NCI-H1694 treated with DMSO at 0.1 percent for 48 hours (cell line): Measurements from ENCODE around the gene TIMM44.
"Not testable (repeated sequence)": the region's sequence is repeated elsewhere in the genome, so short reads cannot be mapped to it uniquely, and the experiment has no call there.

Experiments used
- DNase-seq: peaks from one replicate; lab custom pipeline; 2025; lab: John Stamatoyannopoulos, UW

The TIMM44 gene

DNA sequence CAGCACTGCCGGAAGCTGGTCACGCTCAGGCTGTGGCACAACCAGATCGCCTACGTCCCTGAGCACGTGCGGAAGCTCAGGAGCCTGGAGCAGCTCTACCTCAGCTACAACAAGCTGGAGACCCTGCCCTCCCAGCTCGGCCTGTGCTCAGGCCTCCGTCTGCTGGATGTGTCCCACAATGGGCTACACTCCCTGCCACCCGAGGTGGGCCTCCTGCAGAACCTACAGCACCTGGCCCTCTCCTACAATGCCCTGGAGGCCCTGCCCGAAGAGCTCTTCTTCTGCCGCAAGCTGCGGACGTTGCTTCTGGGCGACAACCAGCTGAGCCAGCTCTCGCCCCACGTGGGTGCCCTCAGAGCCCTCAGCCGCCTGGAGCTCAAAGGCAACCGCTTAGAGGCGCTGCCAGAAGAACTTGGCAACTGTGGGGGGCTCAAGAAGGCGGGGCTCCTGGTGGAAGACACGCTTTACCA is 43.0 kb downstream of the TIMM44 start:
- DNase-seq = no peak

DNA sequence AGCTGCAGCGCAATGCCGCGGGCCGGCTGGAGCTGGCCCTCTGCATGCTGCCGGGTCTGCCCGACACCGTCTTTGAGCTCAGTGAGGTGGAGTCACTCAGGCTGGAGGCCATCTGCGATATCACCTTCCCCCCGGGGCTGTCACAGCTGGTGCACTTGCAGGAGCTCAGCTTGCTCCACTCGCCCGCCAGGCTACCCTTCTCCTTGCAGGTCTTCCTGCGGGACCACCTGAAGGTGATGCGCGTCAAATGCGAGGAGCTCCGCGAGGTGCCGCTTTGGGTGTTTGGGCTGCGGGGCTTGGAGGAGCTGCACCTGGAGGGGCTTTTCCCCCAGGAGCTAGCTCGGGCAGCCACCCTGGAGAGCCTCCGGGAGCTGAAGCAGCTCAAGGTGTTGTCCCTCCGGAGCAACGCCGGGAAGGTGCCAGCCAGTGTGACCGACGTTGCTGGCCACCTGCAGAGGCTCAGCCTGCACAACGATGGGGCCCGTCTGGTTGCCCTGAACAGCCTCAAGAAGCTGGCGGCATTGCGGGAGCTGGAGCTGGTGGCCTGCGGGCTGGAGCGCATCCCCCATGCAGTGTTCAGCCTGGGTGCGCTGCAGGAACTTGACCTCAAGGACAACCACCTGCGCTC is 43.6 kb downstream of the TIMM44 start:
- DNase-seq = no peak

DNA sequence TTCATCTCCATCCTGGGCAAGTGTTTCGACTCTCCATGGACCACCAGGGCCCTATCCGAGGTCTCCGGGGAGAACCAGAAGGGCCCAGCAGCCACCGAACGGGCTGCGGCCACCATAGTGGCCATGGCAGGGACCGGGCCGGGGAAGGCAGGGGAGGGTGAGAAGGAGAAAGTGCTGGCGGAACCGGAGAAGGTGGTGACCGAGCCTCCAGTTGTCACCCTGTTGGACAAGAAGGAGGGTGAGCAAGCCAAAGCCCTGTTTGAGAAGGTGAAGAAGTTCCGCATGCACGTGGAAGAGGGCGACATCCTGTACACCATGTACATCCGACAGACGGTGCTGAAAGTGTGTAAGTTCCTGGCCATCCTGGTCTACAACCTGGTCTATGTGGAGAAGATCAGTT is 44.5 kb downstream of the TIMM44 start:
- no peak for DNase-seq

DNA sequence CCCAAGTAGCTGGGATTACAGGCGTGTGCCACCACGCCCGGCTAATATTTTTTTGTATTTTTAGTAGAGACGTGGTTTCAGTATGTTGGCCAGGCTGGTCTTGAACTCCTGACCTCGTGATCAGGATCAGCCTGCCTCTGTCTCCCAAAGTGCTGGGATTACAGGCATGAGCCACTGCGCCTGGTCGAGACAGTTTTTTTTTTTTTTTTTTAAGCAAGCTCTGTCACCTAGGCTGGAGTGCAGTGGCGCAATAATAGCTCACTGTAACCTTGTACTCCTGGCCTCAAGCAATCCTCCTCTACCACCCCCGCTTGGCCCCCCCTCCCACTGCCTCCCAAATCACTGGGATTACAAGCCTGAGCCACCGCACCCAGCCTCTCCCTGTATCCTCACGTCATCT is 46.2 kb downstream of the TIMM44 start:
- no peak for DNase-seq

DNA sequence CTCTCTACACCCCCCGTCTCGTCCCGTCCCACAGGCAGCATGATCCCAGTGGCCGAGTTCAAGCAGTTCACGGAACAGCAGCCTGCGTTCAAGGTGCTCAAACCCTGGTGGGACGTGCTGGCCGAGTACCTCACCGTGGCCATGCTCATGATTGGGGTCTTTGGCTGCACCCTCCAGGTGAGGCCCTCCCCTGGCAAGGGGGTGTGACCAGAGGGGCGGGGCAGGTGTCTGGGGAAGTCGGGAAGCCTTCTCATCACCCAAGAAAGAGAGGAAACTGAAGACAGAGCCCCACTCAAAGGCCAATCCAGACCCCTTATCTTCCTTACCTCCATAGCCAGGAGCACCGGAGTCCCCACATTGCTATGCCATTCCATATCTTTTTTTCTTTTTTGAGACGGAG is 47.9 kb downstream of the TIMM44 start:
- DNase-seq = no peak

DNA sequence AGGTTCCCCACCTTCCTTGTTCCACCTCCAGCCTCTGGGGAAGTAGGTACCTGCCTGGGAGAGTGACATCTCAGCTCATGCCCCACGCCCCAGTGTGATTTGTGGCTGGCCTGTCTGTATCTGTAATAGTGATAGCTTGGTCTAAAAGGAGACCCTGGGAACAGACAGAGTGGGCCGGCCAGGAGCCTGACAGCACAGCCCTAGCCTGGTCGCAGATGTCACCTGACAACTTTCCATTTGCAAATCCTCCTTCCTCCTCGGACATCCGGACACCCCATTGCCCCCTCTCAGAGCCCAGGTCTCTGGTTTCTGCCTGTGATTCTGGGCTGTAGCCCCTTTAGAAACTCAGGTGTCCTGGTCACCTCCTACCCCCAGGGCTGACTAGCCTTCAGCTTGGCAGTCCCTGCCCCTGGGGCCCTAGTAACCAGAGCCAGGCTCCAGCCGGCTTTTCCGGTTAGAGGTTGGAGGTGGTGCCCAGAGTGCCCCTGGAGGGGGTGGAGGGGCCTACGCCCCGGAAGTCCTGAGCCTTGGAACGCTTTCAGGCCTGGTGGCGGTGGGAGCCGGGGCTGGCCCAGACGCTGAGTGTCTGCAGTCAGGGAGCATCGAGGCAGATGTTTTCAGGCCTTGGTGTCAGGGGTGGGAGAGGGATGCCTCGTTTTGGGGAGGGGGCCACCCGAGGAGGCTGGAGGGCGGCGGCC is 48.7 kb downstream of the TIMM44 start:
- no peak for DNase-seq

DNA sequence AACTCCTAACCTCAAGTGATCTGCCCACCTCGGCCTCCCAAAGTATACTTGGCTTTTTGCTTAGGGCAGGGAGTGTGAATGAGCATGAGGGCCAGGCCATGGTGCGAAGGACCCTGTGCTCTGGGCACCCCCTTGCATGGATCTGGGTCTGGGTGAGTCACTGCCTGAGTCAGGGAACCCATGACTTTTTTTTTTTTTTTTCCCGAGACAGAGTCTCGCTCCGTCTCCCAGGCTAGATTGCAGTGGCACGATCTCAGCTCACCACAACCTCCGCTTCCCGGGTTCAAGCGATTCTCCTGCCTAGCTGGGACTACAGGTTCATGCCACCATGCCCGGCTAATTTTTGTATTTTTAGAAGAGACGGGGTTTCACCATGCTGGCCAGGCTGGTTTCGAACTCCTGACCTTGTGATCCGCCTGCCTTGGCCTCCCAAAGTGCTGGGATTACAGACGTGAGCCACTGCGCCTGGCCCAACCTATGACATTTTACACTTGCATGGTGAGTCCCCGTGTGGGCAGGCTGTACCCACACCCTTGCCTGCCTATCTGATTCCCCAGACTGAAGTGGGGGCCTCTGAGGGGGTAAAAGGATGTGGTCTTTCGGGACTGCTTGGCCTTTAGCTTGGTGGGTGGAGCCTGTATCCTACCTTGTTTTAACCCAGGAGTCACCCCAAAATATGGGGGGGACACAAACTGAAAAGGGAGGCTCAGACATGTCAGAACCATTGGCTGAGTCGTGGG is 49.9 kb downstream of the TIMM44 start:
- DNase-seq = not testable (repeated sequence)

DNA sequence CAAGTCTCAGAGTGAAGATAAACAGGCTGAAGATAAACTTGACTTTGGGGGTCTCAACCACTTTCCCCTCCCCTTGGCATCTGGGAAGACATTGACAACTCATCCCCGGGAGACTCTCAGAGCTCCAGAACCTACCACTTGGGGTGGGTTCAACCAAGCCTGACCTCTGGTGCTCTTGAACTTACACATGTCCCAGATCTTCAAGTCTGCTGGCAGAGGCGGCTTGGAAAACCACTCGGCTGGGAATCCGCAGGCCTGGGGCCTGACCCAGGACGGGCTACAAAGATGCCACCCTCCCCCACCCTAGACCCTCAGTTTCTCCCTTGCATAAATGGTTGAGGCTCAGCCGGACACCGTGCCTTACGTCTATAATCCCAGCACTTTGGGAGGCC is 54.6 kb downstream of the TIMM44 start:
- no peak for DNase-seq

DNA sequence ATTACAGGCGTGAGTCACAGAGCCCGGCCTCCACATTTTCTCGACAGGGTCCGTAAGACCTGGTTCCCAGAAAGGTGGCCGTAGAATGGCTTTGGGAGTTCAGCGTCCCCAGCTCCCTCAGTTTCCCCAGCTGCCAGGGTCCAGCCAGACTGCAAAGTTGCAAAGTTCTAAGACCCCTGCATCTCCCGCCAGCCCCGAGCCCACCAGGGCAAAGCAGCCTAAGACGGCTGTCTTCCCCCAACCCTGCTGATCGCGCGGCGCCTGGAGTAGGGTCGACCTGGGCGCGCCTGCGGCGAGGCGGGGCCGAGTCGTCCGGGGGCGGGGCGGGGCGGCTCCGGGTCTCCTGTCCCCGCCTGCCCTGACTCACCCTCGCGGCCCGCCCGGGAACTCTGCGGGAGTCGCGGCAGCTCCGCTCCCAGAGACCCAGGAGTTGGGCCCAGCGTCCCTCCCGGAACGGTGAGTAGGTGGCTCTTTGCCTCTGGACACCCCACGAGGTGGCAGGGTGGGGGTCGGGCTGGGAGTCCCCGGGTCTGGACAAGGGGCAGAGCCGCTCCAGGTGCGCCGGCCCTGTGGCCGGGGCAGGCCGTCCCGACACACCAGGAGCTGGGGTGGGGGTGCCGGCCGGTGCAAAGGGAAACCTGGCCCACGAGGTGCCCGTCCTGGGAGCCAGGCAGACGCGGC is 55.2 kb downstream of the TIMM44 start, which contains the start of gene LRRC8E:
Gene LRRC8E, plus strand, starts transcription at position 366 of the 681 bp plus-strand sequence. CDS start 7,094 bp downstream, outside the sequence.
- no peak for DNase-seq

DNA sequence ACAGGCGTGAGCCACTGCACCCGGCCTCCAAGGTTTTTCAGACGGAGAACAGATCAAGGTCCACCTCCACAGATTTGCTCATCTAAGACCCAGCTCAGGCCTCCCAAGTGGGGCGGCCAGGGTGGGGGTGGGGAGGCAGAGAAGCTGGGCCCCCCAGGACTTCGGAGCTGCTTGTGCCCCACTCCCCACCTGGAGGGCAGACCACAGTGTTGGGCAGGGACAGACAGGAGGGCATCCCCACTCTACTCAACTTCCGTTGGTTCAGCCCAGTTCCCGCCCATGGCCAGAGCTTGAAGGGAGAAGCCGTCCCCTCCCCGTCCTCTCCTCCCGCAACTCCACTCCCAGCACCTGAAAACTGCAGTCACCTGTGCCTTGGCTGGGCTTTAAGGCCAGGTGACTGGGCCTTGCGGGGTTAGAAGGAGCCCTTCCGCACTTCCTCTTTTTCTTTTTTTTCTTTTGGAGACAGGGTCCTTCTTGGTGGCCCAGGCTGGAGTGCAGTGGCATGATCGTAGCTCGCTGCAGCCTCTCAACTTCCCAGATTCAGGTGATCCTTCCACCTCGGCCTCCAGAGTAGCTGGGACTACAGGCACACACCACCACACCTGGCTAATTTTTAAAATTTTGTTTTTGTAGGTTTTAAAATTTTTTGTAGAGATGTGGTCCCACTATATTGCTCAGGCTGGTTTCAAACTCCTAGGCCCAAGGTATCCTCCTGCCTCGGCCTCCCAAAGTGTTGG is 55.9 kb downstream of the TIMM44 start:
- DNase-seq = no peak

DNA sequence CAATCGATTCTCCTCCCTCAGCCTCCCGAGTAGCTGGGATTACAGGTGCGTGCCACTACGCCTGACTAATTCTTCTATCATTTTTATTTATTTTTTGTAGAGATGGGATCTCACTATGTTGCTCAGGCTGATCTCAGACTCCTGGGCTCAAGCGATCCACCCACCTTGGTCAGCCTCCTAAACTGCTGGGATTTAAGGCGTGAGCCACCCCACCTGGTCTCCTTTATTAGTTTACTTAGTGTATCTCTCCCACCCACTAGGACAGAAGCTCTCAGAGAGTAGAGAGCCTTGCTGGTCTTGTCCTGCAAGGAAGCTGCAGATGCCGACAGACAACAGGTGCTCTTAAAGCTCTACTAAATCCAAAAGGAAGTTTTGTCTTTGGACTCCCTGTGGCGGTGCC is 57.6 kb downstream of the TIMM44 start:
- DNase-seq = no peak

DNA sequence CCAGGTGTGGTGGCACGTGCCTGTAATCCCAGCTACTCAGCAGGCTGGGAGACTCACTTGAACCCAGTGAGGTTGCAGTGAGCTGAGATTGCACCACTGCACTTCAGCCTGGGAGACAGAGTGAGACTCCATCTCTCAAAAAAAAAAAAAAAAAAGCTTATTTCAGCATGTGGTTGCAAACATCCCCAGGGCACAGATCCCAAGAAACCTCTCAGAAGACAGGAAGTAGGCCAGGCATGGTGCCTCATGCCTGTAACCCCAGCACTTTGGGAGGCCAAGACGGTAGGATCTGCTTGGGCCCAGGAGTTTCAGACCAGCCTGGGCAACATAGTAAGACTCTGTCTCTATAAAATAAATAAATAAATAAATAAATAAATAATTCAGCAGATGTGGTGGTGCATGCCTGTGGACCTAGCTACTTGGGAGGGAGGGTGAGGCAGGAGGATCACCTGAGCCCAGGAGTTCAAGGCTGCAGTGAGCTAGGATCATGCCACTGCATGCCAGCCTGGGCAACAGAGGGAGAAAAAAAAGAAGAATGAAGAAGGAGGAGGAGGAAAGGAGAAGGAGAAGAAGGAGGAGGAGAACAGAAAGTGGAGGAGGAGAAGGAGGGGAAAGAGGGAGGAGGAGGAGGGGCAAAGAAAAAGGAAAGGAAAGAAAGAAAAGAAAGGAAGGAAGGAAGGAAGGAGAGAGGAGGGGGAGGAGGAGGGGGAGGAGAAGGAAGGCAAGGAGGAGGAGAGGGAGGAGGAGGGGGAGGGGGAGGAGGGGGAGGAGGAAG is 59.5 kb downstream of the TIMM44 start:
- DNase-seq = no peak

DNA sequence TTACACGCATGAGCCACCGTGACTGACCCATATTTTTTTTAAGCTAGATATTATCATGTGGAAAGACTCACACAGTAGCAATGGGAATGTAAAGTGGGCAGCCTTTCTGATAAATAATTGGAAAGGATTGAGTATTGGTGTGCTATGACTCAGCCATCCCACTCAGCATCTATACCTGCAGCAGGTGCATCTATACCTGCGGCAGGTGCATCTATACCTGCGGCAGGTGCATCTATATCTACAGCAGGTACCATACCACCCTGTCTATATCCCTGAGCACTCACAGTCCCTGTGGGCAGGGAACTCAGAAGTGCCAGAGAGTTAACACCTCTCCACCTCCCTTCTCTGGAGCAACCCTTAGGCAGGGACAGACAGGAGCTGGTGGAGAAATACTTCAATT is 60.4 kb downstream of the TIMM44 start:
- no peak for DNase-seq

DNA sequence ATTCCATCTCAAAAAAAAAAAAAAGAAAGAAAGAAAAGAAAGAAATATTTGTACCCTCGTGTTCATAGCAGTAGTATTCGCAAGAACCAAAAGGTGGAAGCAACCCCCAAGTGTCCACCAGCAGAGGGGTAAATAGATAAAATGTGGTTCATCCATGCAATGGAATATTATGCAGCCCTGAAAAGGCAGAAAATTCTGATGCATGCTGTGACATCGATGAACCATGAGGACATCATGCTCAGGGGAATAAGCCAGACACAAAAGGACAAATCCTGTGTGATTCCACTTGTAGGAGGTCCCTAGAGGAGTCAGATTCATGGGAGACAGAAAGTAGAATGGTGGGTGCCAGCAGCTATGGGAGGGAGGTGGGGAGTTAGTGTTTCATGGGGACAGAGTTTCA is 61.6 kb downstream of the TIMM44 start:
- DNase-seq = no peak

DNA sequence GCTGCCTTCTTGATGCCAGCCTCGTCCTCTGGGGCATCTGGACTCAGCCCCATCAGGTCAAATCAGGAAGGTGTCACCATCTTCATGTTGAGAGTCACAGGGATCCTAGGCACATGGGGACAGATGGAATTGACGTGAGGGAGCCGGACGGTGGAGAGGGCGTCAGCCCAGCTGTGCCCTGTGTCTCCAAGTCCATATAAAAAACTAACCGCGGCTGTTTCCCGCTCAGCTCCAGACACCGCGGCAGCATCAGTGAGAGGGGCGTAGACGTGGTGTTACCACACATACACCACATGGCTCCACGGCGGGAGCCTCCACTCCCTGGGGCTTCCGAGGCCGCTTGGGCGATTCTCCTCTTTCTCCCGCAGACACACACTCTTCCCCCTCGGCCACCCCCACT is 63.6 kb downstream of the TIMM44 start:
- no peak for DNase-seq

DNA sequence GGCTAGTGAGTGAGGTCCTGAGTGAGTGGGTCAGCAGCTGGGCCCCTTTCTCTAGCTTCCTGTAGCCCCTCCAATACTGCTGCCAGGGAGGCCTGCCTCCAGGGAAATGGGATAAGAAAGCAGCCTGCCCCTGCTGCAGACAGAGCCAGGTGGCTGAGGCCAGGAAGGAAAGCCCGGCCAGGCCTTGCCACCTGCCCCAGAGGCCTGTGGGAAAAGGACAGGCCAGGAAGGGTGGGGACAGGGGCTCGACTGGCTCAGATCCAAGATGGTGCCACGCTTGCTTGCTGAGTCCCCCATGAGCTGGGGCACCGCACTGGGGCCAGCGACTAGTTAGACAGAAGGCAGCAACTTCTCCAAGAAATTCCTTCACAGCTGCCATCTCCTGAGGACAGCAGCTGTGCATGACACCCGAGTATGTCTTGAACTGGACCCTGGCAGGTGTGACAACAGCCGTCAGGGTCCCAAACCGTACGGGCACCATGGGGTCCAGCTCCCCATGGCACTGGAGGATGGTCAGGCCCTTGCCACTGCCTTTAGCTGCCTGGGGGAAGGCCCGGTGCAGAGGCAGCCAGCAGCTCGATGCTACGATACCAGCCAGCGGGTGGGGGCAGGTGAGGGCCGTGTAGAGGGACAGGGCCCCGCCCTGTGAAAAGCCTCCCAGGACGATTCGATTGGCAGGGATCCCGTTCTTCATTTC is 64.2 kb downstream of the TIMM44 start:
- DNase-seq = no peak

DNA sequence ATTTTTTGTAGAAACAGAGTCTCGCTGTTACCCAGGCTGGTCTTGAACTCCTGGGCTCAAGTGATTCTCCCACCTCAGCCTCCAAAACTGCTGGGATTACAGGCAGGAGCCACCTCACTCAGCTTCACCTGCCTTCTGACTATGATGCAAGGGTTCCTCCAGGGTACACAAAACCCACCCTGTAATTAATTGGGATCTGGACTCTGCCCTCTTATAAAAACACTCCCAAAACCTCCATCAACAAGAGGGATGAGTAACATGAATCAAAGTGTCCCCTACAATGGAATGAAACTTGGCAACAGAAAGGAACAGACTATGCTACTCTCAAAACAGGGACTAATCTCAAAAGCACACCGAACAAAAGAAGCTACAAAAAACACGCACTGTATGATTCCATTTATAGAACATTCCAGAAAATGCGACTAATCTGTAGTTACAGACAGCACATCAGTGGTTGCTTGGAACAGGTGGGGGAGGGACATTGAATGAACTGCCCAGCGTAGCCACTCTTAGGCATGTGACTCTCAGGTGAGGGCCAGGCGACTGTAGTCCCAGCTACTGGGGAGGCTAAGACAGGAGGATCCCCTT is 66.1 kb downstream of the TIMM44 start:
- DNase-seq = no peak
